A673 (cell line): Measurements from ENCODE around the gene MYOZ3. TPM values are rescaled to one million over a fixed set of nuclear protein-coding genes. Genes with fewer than 3 reads are reported as not detected.

ENCODE experiments used
- BruUV-seq: library from RNA; stranded (reverse); fragments of 400-500 nt; replicated peaks from 2 replicates; lab custom pipeline; 2021; lab: Mats Ljungman, UMichigan
- CTCF ChIA-PET: fragments of 300-600 bp; sonication (Branson Sonifier 250); formaldehyde crosslinking; loops from one replicate; lab custom pipeline; 2022; ENCODE audit warnings: antibody characterized with exemption; lab: Charles Lee
- POLR2A ChIA-PET: fragments of 300-600 bp; sonication (Branson Sonifier 250); formaldehyde crosslinking; loops from one replicate; lab custom pipeline; 2022; ENCODE audit warnings: antibody characterized with exemption; ENCODE audit not compliant: low non-redundant PET; lab: Charles Lee
- DNase-seq: peaks from one replicate; pipeline ENCODE4 v3.0.0-alpha.2; 2015; ENCODE audit warnings: low spot score
- H3K27ac ChIP-seq: fragments of 200-600 bp; sonication (generic); 2 replicates; pipeline ENCODE4 v1.5.1; 2016; ENCODE audit warnings: mixed run types, low read depth, mild to moderate bottlenecking, mixed read lengths, antibody characterized with exemption, low read length; ENCODE audit not compliant: poor library complexity, severe bottlenecking
- H3K27me3 ChIP-seq: fragments of 200-600 bp; sonication (generic); replicated peaks from 2 replicates; pipeline ENCODE4 v1.6.1; 2017; ENCODE audit warnings: mixed run types, low read depth, mild to moderate bottlenecking, mixed read lengths, antibody characterized with exemption, low read length; ENCODE audit not compliant: insufficient read depth, poor library complexity
- H3K36me3 ChIP-seq: fragments of 200-600 bp; sonication (generic); 2 replicates; pipeline ENCODE4 v1.6.1; 2016; ENCODE audit warnings: mixed run types, mild to moderate bottlenecking, mixed read lengths, antibody characterized with exemption, low read length; ENCODE audit not compliant: insufficient read depth, poor library complexity, severe bottlenecking
- H3K4me1 ChIP-seq: fragments of 200-600 bp; sonication (generic); 2 replicates; pipeline ENCODE4 v1.6.1; 2017; ENCODE audit warnings: mixed run types, mild to moderate bottlenecking, mixed read lengths, antibody characterized with exemption, low read length; ENCODE audit not compliant: insufficient read depth, poor library complexity, severe bottlenecking
- H3K4me3 ChIP-seq: fragments of 200-600 bp; sonication (generic); 2 replicates; pipeline ENCODE4 v1.5.1; 2016; ENCODE audit warnings: low read depth, mixed run types, mild to moderate bottlenecking, mixed read lengths, low read length; ENCODE audit not compliant: poor library complexity, severe bottlenecking
- H3K9me3 ChIP-seq: fragments of 200-600 bp; sonication (generic); 2 replicates; pipeline ENCODE4 v1.6.1; 2016; ENCODE audit warnings: mixed run types, low read depth, mild to moderate bottlenecking, mixed read lengths, antibody characterized with exemption, low read length; ENCODE audit not compliant: poor library complexity, severe bottlenecking
- EZH2 ChIP-seq: fragments of 200-600 bp; sonication (generic); IDR thresholded peaks from 2 replicates; pipeline ENCODE4 v1.6.1; 2017; ENCODE audit warnings: borderline replicate concordance, low read depth, mild to moderate bottlenecking, mixed read lengths, antibody characterized with exemption, low read length; ENCODE audit not compliant: poor library complexity, severe bottlenecking
- intact Hi-C: fragments of 100-400 bp; cut with micrococcal nuclease; formaldehyde crosslinking; loops from one replicate; pipeline ENCODE4 v1.10.0; 2022; ENCODE audit not compliant: unreplicated experiment
- total RNA-seq: library from RNA; stranded (reverse); gene quantifications from 2 replicates; pipeline ENCODE4 v1.2.3, GENCODE V29; 2021
- TF ChIP-seq, protein P1 (sequence below): fragments of 300-800, 200-600 bp; sonication (generic); conservative IDR thresholded peaks from 2 replicates; pipeline ENCODE4 v1.5.1; 2017; ENCODE audit warnings: low read depth, mild to moderate bottlenecking, antibody characterized with exemption, low read length, moderate library complexity, mixed read lengths

The MYOZ3 gene
- total RNA-seq, 1 experiment from 2014 or later = 2.4 TPM

- Histone ChIP-seq H3K27me3 (no peaks in the 10 kb centered on the region), H3K4me3 (peak overlapping the region; percentile 62), H3K36me3 (no peaks in the 10 kb centered on the region), H3K4me1 (peaks cover 64% of the 10 kb centered on the region), H3K9me3 (no peaks in the 10 kb centered on the region), H3K27ac (no peak overlapping the region)
- POLR2A ChIA-PET = no interaction called here
- no TSS peak for BruUV-seq
- CTCF ChIA-PET = no interaction called here
- peak; percentile 57 for DNase-seq
- no peak for TF ChIP-seq EZH2
- TF ChIP-seq, protein P1, sequence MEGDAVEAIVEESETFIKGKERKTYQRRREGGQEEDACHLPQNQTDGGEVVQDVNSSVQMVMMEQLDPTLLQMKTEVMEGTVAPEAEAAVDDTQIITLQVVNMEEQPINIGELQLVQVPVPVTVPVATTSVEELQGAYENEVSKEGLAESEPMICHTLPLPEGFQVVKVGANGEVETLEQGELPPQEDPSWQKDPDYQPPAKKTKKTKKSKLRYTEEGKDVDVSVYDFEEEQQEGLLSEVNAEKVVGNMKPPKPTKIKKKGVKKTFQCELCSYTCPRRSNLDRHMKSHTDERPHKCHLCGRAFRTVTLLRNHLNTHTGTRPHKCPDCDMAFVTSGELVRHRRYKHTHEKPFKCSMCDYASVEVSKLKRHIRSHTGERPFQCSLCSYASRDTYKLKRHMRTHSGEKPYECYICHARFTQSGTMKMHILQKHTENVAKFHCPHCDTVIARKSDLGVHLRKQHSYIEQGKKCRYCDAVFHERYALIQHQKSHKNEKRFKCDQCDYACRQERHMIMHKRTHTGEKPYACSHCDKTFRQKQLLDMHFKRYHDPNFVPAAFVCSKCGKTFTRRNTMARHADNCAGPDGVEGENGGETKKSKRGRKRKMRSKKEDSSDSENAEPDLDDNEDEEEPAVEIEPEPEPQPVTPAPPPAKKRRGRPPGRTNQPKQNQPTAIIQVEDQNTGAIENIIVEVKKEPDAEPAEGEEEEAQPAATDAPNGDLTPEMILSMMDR = no peak
- intact Hi-C loops = no loop called here
Measured at GRCh38 chr5:150624334-150625163, 36.5 kb upstream of the MYOZ3 start.

- TF ChIP-seq, protein P1 = no peak
- H3K27me3 ChIP-seq = no peaks in the 10 kb centered on the region
- BruUV-seq = no TSS peak
- CTCF ChIA-PET = no interaction called here
- peaks cover 57% of the 10 kb centered on the region for H3K4me1 ChIP-seq
- no peaks in the 10 kb centered on the region for H3K9me3 ChIP-seq
- H3K27ac ChIP-seq = no peak overlapping the region
- H3K36me3 ChIP-seq = no peaks in the 10 kb centered on the region
- H3K4me3 ChIP-seq = peak overlapping the region; percentile 62
- POLR2A ChIA-PET = no interaction called here
- DNase-seq = no peak
- intact Hi-C loops = no loop called here
Measured at GRCh38 chr5:150625164-150625535, 35.9 kb upstream of the MYOZ3 start.

GRCh38 chr5:150625831-150626746 is 35.0 kb upstream of the MYOZ3 start:
- Histone ChIP-seq H3K36me3 (no peaks in the 10 kb centered on the region), H3K4me1 (peaks cover 53% of the 10 kb centered on the region), H3K4me3 (peak overlapping the region; percentile 62), H3K27ac (no peak overlapping the region), H3K9me3 (no peaks in the 10 kb centered on the region), H3K27me3 (no peaks in the 10 kb centered on the region)
- DNase-seq = no peak
- CTCF ChIA-PET = no interaction called here
- intact Hi-C loops = no loop called here
- no peak for TF ChIP-seq EZH2
- TF ChIP-seq, protein P1 = no peak
- BruUV-seq = no TSS peak
- POLR2A ChIA-PET = no interaction called here
